HG03378 (cell line): ENCODE data around the gene PFKFB3.
"Not testable (repeated sequence)": the region's sequence is repeated elsewhere in the genome, so short reads cannot be mapped to it uniquely, and the experiment has no call there.

ENCODE experiments used
- ATAC-seq: cut with Tn5 transposase; IDR thresholded peaks from one replicate; pipeline ENCODE4 v1.9.1; 2021; ENCODE audit warnings: mild to moderate bottlenecking, moderate library complexity; ENCODE audit not compliant: unreplicated experiment

PFKFB3 gene

GRCh38 chr10:6201516-6201975, 1.2 kb upstream of the PFKFB3 start:
- ATAC-seq: peak; percentile 64

DNA sequence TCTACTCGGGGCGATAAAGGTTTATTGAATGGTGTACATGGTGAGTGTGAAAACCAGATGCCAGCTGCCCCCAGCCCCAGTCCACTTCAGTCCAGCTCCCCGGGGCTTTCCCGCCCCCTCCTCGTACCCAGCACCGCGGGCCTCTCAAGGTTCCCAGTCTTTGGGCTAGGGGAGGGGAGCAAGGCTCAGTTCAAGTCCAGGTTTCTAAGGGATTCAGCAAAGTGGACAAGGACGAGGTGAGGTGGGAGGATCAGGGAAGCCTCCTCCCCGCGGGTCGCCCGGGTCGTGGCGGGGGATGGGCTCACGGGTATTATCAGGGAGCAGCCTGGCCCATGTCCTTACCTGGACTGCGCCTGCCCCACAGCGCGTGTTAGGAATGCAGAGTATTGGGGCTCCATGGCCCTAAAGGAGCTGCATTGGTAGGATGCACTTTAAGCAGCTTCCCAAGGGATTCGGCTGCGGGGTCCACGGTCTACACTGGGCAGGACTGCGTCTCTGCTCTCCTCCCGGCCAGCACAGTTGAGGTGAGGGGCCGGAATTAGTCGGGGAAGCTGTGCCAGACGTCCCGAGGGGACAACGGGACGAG, 541 bp upstream of the PFKFB3 start:
- ATAC-seq: peak; percentile 17

DNA sequence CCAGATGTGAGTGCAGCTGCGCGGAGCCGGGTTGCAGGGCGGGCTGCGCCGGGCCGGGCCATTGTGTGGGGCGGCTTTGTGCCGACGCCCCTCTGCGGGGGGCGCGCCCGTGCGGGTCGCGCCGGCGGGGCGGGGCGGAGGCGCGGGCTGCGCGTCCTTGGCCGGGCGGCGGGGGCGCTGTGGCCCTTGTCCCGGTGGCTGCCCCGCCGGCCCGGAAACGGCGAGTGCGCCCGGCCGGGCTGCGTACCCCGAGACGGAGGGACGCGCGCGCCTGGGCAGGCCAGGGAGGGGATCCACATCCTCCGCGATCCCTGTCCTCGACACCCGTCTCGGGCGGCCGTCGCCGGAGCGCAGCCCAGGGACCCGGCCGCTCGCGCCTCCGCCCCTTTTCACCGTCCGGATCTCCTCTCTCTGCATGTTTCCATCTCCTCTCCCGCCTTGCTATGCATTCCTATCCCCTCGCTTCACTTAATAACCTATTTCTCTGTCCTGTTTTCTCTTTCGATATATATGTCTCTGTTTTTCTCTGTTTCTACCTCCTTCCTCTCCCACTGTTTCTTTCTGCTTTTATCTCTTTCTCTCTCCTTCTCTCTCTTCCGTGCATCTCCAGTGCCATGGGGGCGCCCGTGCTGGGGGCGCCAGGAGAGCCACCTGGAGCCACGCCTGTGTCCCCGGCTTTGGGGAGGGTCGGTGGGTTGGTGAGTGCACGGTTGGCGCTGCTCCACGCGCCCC, 765 bp downstream of the PFKFB3 start:
- peak; percentile 18 for ATAC-seq

DNA sequence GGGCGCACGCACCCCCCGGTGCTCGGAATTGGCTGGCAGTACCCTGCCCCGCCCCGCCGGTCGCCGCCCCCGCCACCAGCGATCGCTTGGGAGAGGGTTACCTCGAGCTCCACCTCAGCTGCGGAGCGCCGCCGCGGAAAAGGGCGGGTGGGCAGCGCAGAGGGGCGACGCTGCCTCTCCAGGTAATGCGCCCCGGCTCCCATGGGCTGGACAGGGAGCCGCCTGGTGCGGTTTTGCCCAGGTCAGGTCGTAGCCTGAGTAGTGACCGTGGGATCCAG, 1.3 kb downstream of the PFKFB3 start:
- no peak for ATAC-seq

GRCh38 chr10:6204341-6205191, 1.8 kb downstream of the PFKFB3 start:
- ATAC-seq: no peak

- ATAC-seq: not testable (repeated sequence)
Observed at GRCh38 chr10:6206486-6206885, 3.8 kb downstream of the PFKFB3 start.

DNA sequence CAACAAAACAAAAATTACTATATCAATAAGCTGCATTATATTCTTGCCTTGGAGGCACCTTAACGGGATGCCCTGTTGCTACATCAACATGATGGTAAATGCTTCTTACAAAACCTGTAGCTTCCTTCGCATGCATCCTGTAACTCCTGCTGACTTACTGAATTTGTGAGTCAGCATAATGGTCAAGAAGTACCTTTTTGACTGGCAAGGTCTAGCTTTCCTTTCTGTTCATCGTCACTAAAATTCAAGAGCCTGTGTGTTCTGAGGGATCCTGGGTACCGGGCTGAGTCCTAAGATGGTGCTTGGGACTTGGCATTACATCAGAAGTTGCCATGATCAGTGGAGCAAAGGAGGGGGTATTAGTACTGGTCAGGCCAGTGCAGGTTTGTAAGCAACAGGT, 4.9 kb downstream of the PFKFB3 start:
- ATAC-seq: no peak

- ATAC-seq: no peak
Observed at GRCh38 chr10:6208799-6209235, 6.1 kb downstream of the PFKFB3 start.

- no peak for ATAC-seq
Observed at GRCh38 chr10:6211341-6211670, 8.6 kb downstream of the PFKFB3 start.

GRCh38 chr10:6211671-6212635, 9.2 kb downstream of the PFKFB3 start:
- ATAC-seq: no peak

DNA sequence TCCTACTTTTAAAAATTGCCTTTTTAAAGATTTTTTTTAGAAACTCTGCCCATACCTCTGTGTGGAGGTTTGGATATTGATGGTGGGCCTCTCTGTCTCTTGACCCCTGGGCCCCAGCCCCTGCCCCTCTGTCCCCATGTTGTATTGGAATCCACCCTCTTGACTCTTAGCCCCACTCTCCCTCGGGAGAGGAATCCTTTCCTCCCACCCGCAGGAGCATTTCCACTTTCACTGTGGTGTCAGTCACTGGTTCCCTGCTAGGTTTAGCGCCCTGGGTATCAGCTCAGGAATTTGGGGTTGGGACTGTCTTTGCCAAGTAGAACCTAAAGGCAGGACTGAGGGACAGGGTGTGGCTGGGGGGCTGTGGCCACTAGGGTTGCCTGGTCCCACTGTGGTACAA, 10.1 kb downstream of the PFKFB3 start:
- no peak for ATAC-seq

- ATAC-seq: no peak
Observed at GRCh38 chr10:6213257-6213905, 10.6 kb downstream of the PFKFB3 start.

DNA sequence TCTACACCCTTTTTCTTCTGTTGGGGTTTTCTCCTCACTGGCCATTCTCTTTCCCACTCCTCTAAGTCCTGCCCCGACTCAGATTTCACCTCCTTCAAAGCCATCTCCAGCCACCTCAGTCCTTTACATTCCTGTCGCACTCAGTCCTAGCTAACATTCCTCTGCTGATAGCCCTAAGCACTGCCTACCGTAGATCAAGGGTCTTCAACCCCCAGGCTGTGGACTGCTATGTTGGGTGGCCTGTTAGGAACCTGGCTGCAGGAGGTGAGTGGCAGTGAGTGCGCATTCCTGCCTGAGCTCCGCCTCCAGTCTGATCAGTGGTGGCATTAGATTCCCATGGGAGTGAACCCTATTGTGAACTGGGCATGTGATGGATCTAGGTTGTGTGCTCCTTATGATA, 11.2 kb downstream of the PFKFB3 start:
- ATAC-seq: no peak

DNA sequence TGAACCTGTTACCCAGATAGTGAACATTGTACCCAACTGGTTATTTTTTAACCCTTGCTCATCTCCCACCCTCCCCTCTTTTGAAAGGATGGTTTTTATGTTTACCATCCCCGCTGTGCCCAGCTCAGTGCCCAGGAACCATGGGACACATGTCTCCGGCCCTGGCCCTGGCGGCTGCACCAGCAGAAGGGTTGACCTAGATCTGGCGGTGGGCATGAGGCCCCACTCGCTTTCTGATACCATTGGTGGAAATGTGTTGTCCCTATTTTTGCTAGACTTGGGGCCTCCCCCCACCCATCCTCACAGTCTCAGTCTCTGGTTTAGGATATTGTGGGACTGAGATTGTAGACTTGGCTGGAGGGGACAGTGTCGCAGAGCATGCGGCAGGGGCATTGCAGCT, 11.9 kb downstream of the PFKFB3 start:
- no peak for ATAC-seq

DNA sequence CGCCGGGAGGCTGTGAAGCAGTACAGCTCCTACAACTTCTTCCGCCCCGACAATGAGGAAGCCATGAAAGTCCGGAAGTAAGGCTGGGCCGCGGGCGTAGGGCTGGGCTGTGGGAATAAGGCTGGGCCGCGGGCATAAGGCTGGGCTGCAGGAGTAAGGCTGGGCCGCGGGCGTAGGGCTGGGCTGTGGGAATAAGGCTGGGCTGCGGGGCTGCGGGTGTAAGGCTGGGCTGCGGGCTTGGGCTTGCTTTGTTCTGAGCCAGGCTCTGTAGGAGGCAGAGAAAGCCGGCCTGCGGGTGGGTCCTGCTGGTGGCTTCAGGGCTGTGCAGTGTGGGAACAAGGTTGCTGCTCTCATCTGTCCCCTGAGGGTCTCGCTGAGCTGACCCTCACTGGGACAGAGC, 12.5 kb downstream of the PFKFB3 start:
- ATAC-seq: no peak

- ATAC-seq: no peak
Observed at GRCh38 chr10:6215683-6216484, 13.2 kb downstream of the PFKFB3 start.

DNA sequence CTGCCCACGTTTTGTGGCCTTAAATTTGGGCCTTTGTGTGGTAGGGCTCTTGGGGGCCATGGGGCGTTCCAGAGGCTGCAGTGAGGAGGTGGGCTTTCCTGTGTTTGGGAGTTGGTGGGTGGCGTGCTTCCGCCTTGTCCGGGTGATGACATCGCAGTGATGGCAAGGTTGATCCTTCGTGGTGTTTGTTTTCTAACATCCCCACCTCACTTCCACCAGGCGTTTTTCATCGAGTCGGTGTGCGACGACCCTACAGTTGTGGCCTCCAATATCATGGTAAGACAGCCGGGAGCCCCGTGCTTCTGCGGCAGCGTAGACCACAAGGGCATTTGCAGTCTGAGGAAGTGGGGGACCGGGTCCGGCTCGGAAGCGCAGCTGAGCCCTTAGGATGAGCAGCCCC, 14.2 kb downstream of the PFKFB3 start:
- no peak for ATAC-seq

DNA sequence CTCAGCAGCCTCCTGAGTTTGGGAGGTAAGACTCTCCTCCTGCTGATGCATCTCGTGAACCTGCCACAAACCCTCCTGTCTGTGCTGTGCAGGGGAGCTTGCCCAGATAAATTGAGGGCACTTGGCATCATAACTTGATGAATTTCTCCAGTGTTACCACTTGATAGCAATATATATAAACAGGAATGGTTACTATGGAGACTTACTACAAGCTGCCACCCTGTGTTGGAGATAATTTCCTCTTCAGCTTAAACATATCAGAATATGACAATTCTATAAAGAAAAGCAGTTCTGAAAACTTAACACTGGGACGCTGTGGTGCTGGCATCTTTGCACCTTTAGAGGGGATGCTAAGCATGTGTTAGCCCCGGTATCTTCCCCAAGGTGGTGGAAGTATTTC, 14.9 kb downstream of the PFKFB3 start:
- no peak for ATAC-seq

DNA sequence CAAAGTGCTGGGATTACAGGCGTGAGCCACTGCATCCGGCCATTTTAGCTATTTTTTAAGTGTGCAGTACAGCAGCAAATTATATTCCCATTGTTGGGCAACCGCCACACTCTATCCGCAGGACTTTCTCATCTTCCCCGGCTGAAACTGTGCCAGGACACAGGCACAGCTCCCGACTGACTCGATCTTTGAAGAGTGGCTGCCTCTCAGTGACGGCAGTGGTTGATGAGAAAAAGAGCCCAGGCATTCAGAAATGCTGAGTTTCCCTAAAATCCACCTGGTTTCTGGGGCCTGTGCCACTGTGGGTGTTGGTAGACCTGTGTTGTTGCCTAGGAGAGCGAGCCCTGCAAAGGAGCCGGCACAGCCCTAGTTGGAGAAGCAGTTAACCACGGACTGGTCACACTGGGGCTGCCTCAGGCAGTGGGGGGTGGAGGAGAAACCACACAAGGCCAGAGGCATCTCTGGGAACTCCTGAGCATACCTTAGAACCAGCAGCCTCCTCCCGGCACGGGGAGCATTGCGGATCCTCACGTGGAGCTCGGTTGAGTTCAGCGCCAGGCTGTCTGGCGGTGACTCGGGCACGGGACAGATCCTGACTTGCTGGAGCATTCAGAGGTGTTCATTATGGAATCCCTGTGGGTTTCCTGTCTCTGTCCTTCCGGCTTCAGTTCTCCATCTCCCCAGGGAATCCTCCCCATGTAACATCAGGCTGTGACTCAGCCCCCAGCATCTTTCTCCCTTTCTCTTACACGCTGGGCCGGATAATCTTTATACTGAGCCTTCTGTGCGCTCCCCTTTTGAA, 16.2 kb downstream of the PFKFB3 start:
- ATAC-seq: no peak
